MM.1S (cell line): ENCODE results near the gene GGA2.

Experiments
- DNase-seq: peaks from one replicate; pipeline ENCODE4 v3.0.0-alpha.2; 2015
- H2AFZ ChIP-seq: fragments of 300-600 bp; sonication (generic); 2 replicates; pipeline ENCODE4 v1.6.0; 2016; ENCODE audit warnings: antibody characterized with exemption, low read length
- H3F3A ChIP-seq: fragments of 300-600 bp; sonication (generic); 2 replicates; pipeline ENCODE4 v1.6.1; 2016; ENCODE audit warnings: mild to moderate bottlenecking, antibody characterized with exemption, low read length, moderate library complexity, mixed read lengths; ENCODE audit not compliant: insufficient read depth
- H3K27ac ChIP-seq: fragments of 300-600 bp; sonication (generic); 2 replicates; pipeline ENCODE4 v1.5.1; 2016; ENCODE audit warnings: mild to moderate bottlenecking, low read length
- H3K27me3 ChIP-seq: fragments of 300-600 bp; sonication (generic); replicated peaks from 2 replicates; pipeline ENCODE4 v1.6.0; 2016; ENCODE audit warnings: low read length; ENCODE audit not compliant: insufficient read depth
- H3K36me3 ChIP-seq: fragments of 300-600 bp; sonication (generic); replicated peaks from 2 replicates; pipeline ENCODE4 v1.6.1; 2016; ENCODE audit warnings: mild to moderate bottlenecking, low read length, mixed read lengths; ENCODE audit not compliant: insufficient read depth
- H3K4me1 ChIP-seq: fragments of 300-600 bp; sonication (generic); 2 replicates; pipeline ENCODE4 v1.6.1; 2016; ENCODE audit warnings: low read length, mixed read lengths
- H3K4me2 ChIP-seq: fragments of 300-600 bp; sonication (generic); 2 replicates; pipeline ENCODE4 v1.6.0; 2016; ENCODE audit warnings: low read depth, low read length
- H3K4me3 ChIP-seq: fragments of 300-600 bp; sonication (generic); 2 replicates; pipeline ENCODE4 v1.5.1; 2016; ENCODE audit warnings: low read length, mixed read lengths
- H3K79me2 ChIP-seq: fragments of 300-600 bp; sonication (generic); 2 replicates; pipeline ENCODE4 v1.6.1; 2016; ENCODE audit warnings: mixed run types, low read length, mixed read lengths
- H3K9ac ChIP-seq: fragments of 300-600 bp; sonication (generic); 2 replicates; pipeline ENCODE4 v1.6.1; 2016; ENCODE audit warnings: low read length, mixed read lengths
- H3K9me2 ChIP-seq: fragments of 300-600 bp; sonication (generic); replicated peaks from 2 replicates; pipeline ENCODE4 v1.6.1; 2016; ENCODE audit warnings: mild to moderate bottlenecking, low read length, mixed read lengths; ENCODE audit not compliant: insufficient read depth
- H3K9me3 ChIP-seq: fragments of 300-600 bp; sonication (generic); replicated peaks from 2 replicates; pipeline ENCODE4 v1.6.1; 2016; ENCODE audit warnings: mild to moderate bottlenecking, low read length, mixed read lengths; ENCODE audit not compliant: insufficient read depth
- H4K20me1 ChIP-seq: fragments of 300-600 bp; sonication (generic); 2 replicates; pipeline ENCODE4 v1.6.1; 2016; ENCODE audit warnings: mild to moderate bottlenecking, low read length, moderate library complexity, mixed read lengths; ENCODE audit not compliant: insufficient read depth
- EZH2 ChIP-seq: fragments of 300-600 bp; sonication (generic); optimal IDR thresholded peaks from 2 replicates; pipeline ENCODE3; 2017; ENCODE audit warnings: low read depth, mild to moderate bottlenecking, antibody characterized with exemption, low read length, mixed read lengths
- EZH2phosphoT487 ChIP-seq: fragments of 300-600 bp; sonication (generic); IDR thresholded peaks from 2 replicates; pipeline ENCODE4 v1.6.1; 2018; ENCODE audit warnings: antibody characterized with exemption, low read length
- TF ChIP-seq, protein P1 (sequence below): fragments of 300-600 bp; sonication (generic); IDR thresholded peaks from 2 replicates; pipeline ENCODE4 v1.5.1; 2016; ENCODE audit warnings: antibody characterized with exemption, low read length, mixed read lengths

The GGA2 gene

DNA sequence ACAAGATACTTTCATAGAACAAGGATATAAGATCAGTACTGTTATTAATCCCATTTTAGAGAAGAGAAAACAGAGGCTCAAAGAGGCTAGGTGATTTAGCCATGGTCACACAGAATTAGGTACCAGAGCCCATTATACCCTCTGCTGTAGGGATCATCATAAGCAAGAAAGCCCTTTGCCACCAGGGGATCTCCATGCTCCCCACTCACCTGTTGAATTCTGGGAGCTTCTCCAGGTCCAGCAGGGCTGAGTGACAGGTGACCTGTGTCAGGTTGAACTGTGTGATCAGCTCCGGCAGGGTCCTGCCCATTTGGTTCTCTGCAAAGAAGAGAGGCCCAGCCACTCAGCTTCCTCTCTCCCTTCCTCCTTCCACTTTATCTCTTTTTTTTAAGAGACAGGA is 22.2 kb upstream of the GGA2 start:
- no peak overlapping the region for H3K4me2 ChIP-seq
- H3K4me3 ChIP-seq = no peak overlapping the region
- no peaks in the 10 kb centered on the region for H3K9me3 ChIP-seq
- H4K20me1 ChIP-seq = no peaks in the 10 kb centered on the region
- H3K36me3 ChIP-seq = peaks cover 9% of the 10 kb centered on the region; the same call in 1 of the 2 replicates
- H3K9ac ChIP-seq = no peak overlapping the region
- H3K9me2 ChIP-seq = no peaks in the 10 kb centered on the region
- no peaks in the 10 kb centered on the region for H3K27me3 ChIP-seq
- DNase-seq = no peak
- no peaks in the 10 kb centered on the region for H3K4me1 ChIP-seq
- H3F3A ChIP-seq = no peaks in the 10 kb centered on the region
- 0 out of 2 replicates have a peak, but pooled peaks cover 5% of the 10 kb centered on the region for H3K79me2 ChIP-seq
- no peak overlapping the region for H3K27ac ChIP-seq
- H2AFZ ChIP-seq = no peak overlapping the region
- TF ChIP-seq EZH2 = no peak
- TF ChIP-seq, protein P1, sequence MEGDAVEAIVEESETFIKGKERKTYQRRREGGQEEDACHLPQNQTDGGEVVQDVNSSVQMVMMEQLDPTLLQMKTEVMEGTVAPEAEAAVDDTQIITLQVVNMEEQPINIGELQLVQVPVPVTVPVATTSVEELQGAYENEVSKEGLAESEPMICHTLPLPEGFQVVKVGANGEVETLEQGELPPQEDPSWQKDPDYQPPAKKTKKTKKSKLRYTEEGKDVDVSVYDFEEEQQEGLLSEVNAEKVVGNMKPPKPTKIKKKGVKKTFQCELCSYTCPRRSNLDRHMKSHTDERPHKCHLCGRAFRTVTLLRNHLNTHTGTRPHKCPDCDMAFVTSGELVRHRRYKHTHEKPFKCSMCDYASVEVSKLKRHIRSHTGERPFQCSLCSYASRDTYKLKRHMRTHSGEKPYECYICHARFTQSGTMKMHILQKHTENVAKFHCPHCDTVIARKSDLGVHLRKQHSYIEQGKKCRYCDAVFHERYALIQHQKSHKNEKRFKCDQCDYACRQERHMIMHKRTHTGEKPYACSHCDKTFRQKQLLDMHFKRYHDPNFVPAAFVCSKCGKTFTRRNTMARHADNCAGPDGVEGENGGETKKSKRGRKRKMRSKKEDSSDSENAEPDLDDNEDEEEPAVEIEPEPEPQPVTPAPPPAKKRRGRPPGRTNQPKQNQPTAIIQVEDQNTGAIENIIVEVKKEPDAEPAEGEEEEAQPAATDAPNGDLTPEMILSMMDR = no peak
- no peak for TF ChIP-seq EZH2phosphoT487

DNA sequence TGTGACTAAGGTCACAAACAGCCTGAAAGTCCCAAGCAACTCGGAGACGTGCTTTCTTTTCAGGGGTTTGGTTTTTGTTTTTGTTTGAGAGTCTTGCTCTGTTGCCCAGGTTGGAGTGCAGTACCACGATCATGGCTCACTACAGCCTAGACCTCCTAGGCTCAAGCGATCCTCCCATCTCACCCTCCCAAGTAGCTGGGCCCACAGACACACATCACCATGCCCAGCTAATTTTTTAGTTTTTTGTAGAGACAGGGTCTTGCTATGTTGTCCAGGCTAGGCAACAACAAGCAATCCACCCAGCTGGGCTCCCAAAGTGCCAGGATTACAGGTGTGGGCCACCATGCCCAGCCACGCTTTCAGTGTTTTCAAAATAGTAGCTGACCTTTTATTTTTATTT is 19.8 kb upstream of the GGA2 start:
- Histone ChIP-seq H3K36me3 (peaks cover 13% of the 10 kb centered on the region; the same call in 1 of the 2 replicates), H3K79me2 (0 out of 2 replicates have a peak, but pooled peaks cover 5% of the 10 kb centered on the region), H3K27ac (no peak overlapping the region), H3K4me2 (no peak overlapping the region), H4K20me1 (no peaks in the 10 kb centered on the region), H3K9me2 (no peaks in the 10 kb centered on the region), H2AFZ (no peak overlapping the region), H3K4me3 (no peak overlapping the region), H3K27me3 (no peaks in the 10 kb centered on the region), H3K9ac (no peak overlapping the region), H3K9me3 (no peaks in the 10 kb centered on the region), H3F3A (no peaks in the 10 kb centered on the region), H3K4me1 (no peaks in the 10 kb centered on the region)
- no peak for TF ChIP-seq EZH2
- TF ChIP-seq, protein P1 = no peak
- TF ChIP-seq EZH2phosphoT487 = no peak
- DNase-seq = no peak

DNA sequence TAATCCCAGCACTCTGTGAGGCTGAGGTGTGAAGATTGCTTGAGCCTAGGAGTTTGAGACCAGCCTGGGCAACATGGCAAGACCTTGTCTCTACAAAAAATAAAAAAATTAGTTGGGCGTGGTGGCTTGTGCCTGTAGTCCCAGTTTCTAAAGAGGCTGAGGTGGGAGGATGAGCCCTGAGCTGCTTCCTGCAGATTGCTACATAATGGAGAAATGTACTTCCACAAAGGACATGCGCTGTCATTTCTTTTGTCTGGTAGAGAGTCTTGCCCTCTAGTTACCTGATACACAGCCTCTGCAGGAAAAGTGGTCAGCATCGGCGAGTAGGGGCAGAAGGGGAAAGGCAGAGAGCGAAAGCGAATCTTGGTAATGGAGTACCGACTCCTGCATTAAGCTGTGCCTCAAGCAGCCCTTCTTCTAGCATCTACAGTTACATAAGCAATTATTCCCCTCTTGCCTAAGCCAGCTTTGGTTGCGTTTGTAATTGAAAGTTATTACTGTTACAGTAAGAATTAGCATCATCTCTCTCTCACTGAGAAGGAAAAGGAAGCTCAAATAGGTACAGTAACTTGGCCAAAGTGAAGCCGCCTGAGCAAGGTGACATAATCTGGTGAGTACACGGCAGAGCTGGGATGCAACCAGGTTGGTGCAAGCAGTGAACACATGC is 18.5 kb upstream of the GGA2 start:
- no peak for DNase-seq
- H3K27me3 ChIP-seq = no peaks in the 10 kb centered on the region
- H3F3A ChIP-seq = no peaks in the 10 kb centered on the region
- TF ChIP-seq, protein P1 = no peak
- TF ChIP-seq EZH2phosphoT487 (no peak), EZH2 (no peak)
- H4K20me1 ChIP-seq = no peaks in the 10 kb centered on the region
- no peak overlapping the region for H2AFZ ChIP-seq
- 0 out of 2 replicates have a peak, but pooled peaks cover 6% of the 10 kb centered on the region for H3K36me3 ChIP-seq
- no peaks in the 10 kb centered on the region for H3K79me2 ChIP-seq
- H3K4me3 ChIP-seq = no peak overlapping the region
- H3K9me2 ChIP-seq = no peaks in the 10 kb centered on the region
- H3K27ac ChIP-seq = no peak overlapping the region
- no peaks in the 10 kb centered on the region for H3K9me3 ChIP-seq
- no peaks in the 10 kb centered on the region for H3K4me1 ChIP-seq
- H3K4me2 ChIP-seq = no peak overlapping the region
- no peak overlapping the region for H3K9ac ChIP-seq
